Astrocyte of the cerebellum (primary cell): ENCODE measurements around the gene RNASET2.
A peak's percentile ranks its signal among the peaks of the same experiment; 100 is the strongest.

Experiments
- DNase-seq: peaks from one replicate; pipeline ENCODE4 v3.0.0-alpha.2; 2011; ENCODE audit warnings: low read depth
- H3K4me3 ChIP-seq: 2 replicates; pipeline ENCODE4 v1.5.1; 2011; ENCODE audit warnings: mild to moderate bottlenecking, low read depth, low read length, moderate library complexity
- CTCF ChIP-seq: IDR thresholded peaks from 2 replicates; pipeline ENCODE4 v1.5.1; 2012; ENCODE audit warnings: low read length, low read depth, moderate library complexity, mild to moderate bottlenecking; ENCODE audit errors: missing control alignments
- in situ Hi-C: cut with HindIII; loops from 2 replicates; pipeline ENCODE4 v1.10.0; 2017; ENCODE audit warnings: low sequenced_read_pairs

The RNASET2 gene

DNA sequence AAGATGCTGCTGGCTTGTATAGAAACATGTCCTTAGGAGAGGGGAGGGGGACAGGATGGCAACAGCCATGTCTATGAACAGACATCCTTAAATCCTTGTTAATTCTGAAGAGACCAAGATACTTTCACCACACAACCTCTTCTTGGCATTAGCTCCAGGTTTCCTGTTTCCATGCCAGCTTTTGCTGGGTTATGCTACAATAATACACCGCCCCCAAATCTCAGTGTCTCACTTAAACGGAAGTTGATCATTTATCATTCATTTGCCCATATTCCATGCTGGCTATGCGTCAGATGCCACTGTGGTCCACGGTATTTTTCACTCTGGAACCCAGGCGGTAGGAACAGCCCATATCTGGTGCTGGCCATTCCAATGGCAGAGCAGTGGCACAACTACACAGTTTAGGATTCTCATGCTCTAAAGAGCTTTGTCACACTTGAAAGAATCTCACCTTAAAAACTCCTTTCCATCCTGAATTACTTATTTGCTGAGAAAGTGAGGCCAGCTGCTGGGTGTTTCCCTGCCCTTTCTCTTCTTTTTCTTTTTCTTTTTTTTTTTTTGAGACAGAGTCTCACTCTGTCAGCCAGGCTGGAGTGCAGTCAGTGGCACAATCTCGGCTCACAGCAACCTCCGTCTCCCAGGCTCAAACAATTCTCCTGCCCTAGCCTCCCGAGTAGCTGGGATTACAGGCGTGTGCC is 3.7 kb upstream of the RNASET2 start:
- TF ChIP-seq CTCF = no peak
- in situ Hi-C loops = no loop called here
- H3K4me3 ChIP-seq = no peak overlapping the region

DNA sequence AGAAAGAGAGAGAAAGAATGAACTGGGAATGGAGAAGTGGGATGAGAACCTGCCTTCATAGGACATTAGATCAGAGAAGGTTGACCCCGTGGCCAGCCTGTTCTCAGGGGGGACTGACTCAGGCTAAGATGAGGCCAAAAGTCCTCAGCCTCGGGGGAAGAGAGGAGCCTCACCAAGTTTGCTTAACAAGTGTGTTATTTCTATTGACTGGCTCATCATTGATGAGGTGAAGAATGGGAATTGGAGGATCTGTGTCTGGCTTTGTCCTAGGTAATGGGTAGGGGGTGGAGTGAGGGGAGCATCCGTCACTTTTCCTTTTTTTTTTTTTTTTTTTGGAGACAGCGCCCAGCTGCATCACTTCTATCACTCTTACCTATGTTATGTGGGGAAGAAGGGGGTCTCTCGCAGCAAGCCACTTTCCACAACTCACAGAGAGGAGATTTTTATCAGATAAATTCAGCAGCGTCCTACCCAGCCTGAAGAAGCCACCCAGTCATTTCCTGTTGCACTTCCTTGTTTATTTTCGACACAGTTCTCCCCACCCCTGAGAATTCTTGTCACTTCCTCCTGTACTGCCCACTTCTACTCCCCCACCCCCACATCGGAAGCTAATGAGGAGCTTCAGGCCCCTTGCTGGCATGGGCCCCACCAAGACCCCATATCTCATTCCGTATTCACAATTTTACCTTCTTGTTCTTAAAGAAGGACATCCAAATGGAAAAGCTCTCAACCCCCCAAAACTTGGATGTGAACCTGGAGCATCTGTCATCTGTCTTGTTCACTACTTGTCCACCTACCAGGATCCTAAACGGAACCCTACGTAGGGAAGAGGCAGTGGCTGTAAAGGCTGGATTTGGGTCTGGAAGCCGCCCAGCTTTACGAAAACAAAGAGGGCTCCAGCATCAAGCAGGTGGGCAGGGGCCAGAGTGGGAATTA is 2.8 kb upstream of the RNASET2 start:
- no peak for DNase-seq
- TF ChIP-seq CTCF = no peak
- H3K4me3 ChIP-seq = no peak overlapping the region
- in situ Hi-C loops = no loop called here

More for the DNA sequence above, 3.7 kb upstream of the RNASET2 start:
- DNase-seq = no peak

DNA sequence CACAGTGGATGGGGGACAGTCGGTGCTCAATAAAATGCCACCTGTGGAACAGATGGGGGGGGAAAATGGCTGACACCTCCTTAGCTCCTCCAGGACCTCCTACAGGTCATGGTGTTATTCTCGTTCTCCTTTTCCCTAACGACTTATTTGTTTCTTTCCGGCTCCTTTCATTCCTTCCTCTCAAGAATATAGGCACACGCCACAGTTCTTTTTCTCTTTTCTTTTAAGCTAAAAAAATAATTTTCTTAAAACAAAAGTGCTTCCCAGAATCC is 1.4 kb upstream of the RNASET2 start:
- no peak for TF ChIP-seq CTCF
- DNase-seq = no peak
- H3K4me3 ChIP-seq = no peak overlapping the region
- in situ Hi-C loops = no loop called here

DNA sequence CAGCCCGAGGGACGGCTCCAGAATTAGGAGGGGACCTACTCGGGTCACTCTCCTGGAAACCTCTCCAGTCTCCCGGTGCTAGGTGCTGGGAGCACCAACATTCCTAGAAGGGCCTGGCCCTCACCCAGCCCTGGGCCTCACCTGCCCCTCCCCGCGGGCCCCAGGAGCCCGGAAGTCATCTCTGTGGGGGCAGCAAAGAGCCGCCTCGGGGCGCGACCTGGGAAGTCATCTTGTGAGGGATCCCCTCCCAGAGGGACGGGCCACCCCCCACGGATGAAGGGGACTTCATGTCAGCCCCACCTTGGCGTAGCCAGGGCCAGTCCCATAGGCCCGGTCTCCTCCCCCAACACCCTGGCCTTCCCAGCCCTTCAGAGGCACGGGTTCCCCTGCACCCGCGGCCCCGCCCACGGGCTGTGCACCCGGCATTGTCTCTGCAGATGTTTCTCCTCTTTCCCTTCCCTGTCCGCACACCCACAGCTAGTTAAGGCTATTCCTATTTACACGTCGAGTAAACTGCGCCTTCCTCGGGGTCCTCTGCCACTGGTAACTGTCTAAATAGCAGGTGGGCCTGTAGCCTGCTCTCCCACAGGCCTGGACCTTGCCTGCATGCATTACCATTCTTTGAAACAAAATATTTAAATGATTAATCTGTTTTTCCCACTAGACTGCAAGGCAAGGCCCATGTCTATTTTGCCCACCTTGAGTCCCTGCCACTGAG is 896 bp upstream of the RNASET2 start:
- in situ Hi-C loops = no loop called here
- no peak for DNase-seq
- H3K4me3 ChIP-seq = peak overlapping the region; percentile 74
- TF ChIP-seq CTCF = no peak

GRCh38 chr6:166955865-166956443 is 396 bp downstream of the RNASET2 start:
- H3K4me3 ChIP-seq = peak overlapping the region; percentile 74
- no peak for DNase-seq
- in situ Hi-C loops = no loop called here
- no peak for TF ChIP-seq CTCF
